Heart left ventricle (tissue), 16 donors: ENCODE results near the gene ING4. TPM values are rescaled to one million over a fixed set of nuclear protein-coding genes. Genes with fewer than 3 reads are reported as not detected.

Experiments used
- ATAC-seq, 4 donors: fragments of 200-7000 bp; cut with Tn5 transposase; one replicate each; pipeline ENCODE4 v1.9.1; 2020 to 2022; ENCODE audit warnings: moderate library complexity in 4 of 4, mild to moderate bottlenecking in 3 of 4, moderate number of reproducible peaks in 1 of 4
- DNase-seq, 5 donors: peaks; one replicate each; pipeline ENCODE4 v3.0.0-alpha.2; 2020
- H3K27ac ChIP-seq, 12 donors: fragments of 200-600 bp; sonication (generic) in 4 of 12; one replicate each; pipeline versions ENCODE4 v1.5.0 to v1.8.0; 2016 to 2022; ENCODE audit warnings: mild to moderate bottlenecking in 2 of 12
- H3K27me3 ChIP-seq, 9 donors: fragments of 200-600 bp; sonication (generic) in 2 of 9; one replicate each; pipeline versions ENCODE4 v1.5.1 to v1.8.0; 2016 to 2022; ENCODE audit warnings: mild to moderate bottlenecking in 3 of 9
- H3K36me3 ChIP-seq, 9 donors: fragments of 200-600 bp; sonication (generic) in 2 of 9; one replicate each; pipeline versions ENCODE4 v1.5.0 to v1.8.0; 2018 to 2022; ENCODE audit warnings: mild to moderate bottlenecking in 2 of 9
- H3K4me1 ChIP-seq, 12 donors: fragments of 200-600 bp; sonication (generic) in 4 of 12; one replicate each; pipeline versions ENCODE4 v1.5.0 to v1.8.0; 2016 to 2022; ENCODE audit warnings: mild to moderate bottlenecking in 3 of 12
- H3K4me3 ChIP-seq, 12 donors: fragments of 200-600 bp; sonication (generic) in 4 of 12; one replicate each; pipeline versions ENCODE4 v1.5.0 to v1.8.0; 2017 to 2022; ENCODE audit warnings: mild to moderate bottlenecking in 9 of 12, moderate library complexity in 4 of 12
- H3K9me3 ChIP-seq, 12 donors: fragments of 200-600 bp; sonication (generic) in 4 of 12; one replicate each; pipeline versions ENCODE4 v1.5.0 to v1.8.0; 2016 to 2022; ENCODE audit warnings: mild to moderate bottlenecking in 1 of 12
- CTCF ChIP-seq, 12 donors: fragments of 200-600 bp; sonication (generic) in 4 of 12; IDR thresholded peaks; one replicate each; pipeline versions ENCODE4 v1.5.0 to v1.8.0; 2018 to 2022; ENCODE audit warnings: antibody characterized with exemption in 12 of 12, mild to moderate bottlenecking in 5 of 12
- POLR2A ChIP-seq, 2 donors: fragments of 450-650 bp; IDR thresholded peaks; one replicate each; pipeline ENCODE4 v1.6.1; 2017; ENCODE audit warnings: antibody characterized with exemption in 2 of 2, mild to moderate bottlenecking in 2 of 2, moderate library complexity in 2 of 2
- WGBS, 4 donors: extraction: QIAGEN DNeasy Blood & Tissue Kit in 2 of 4; methylation state at CpG; one replicate each; pipeline versions ENCODE4 v1.1.5 to v1.1.7; 2013 to 2018; 5-methylcytosine and 5-hydroxymethylcytosine counted together
- intact Hi-C, 10 donors: fragments of 100-400 bp; cut with DNase I; formaldehyde crosslinking; loops; one replicate each; pipeline versions ENCODE4 v1.11.1 to v1.14.2; 2022
- polyA plus RNA-seq, 2 donors: library from polyadenylated mRNA; stranded (reverse); fragments of 200-250 nt; gene quantifications; one replicate each; pipeline ENCODE4 v1.2.3, GENCODE V29; 2013
- total RNA-seq, 9 donors: library from RNA; depleted of rRNA in 2 of 9; stranded (reverse); fragments of >200 nt in 2 of 9; fragmentation: NEBNext Ultra II Directional in 3 of 9; extraction: Animal tissue kit (Norgen Biotek cat#: 25700) in 3 of 9; gene quantifications; one replicate each; pipeline versions ENCODE4 v1.1.0 to v1.2.4, GENCODE V29; 2016 to 2023
- donor health status: ischemic (EF 13 %, LVEDD 7.1; RV severe dilation, severe dysfunction).
- donor health status: healthy with polysubstance abuse.
- donor health status: DM: no; HTN: yes; CAD: no.
- donor health status: DM: no; HTN: no; CAD: no.
- donor health status: ischemic (EF 25% LVEDD 6.9; RV normal size, moderate dysfunction).
- donor health status: ischemic (EF 25% LVEDD 5.7; RV mildly dilated, moderate dysfunction).
- donor health status: healthy.
- donor health status: DM: yes; HTN: yes; CAD: no.
- donor health status: ischemic (EF 35%, LVEDD 5.7; RV mildly dilated, moderate dysfunction).
- donor health status: nonischemic (EF 11% LVEDD 7.7; RV severe dilation, severe dysfunction).
- donor health status: DM: yes; HTN: yes; CAD: no.
- donor health status: PGD.
- donor health status: ischemic (EF 29% LVEDD 5.4; RV normal size, mild dysfunction).
- donor health status: nonischemic (EF 23%, LVEDD 6.1; RV moderate dilation, normal function).

The ING4 gene
- total and polyA plus RNA-seq, 11 donors: 14.6 to 39.0 (median 23.6) TPM

GRCh38 chr12:6646276-6647082, 16.4 kb downstream of the ING4 start:
- no peaks in the 10 kb centered on the region for H3K27me3 ChIP-seq
- TF ChIP-seq CTCF (IDR thresholded peaks at IDR 0.05): no peak
- no peak for TF ChIP-seq POLR2A (IDR thresholded peaks at IDR 0.05)
- H3K4me3 ChIP-seq: peak overlapping the region; percentile 3 to 65 (median 56)
- DNase-seq (no peak), ATAC-seq (peak in 2 of 4 donors; percentile 3 to 6)
- H3K4me1 ChIP-seq: peaks cover 0 to 43% (median 2%) of the 10 kb centered on the region in 12 donors
- peak overlapping the region in 11 of 12 donors; percentile 19 to 81 (median 62) for H3K27ac ChIP-seq
- WGBS, 4 donors: 63 to 78% (median 67%) methylated on average over 27 to 28 of the region's 28 CpGs
- peaks cover 3 to 35% (median 31%) of the 10 kb centered on the region in 9 donors for H3K36me3 ChIP-seq
- H3K9me3 ChIP-seq: peaks cover 0 to 10% (median 0%) of the 10 kb centered on the region in 12 donors
- intact Hi-C loops: loop anchor here in 2 of 10 donors (2.0 to 10.0 kb wide), 2 partner anchors 16 to 82 kb away; partner anchors contain the start of genes ING4 (in 1 of the 2) and NOP2 (in 1 of the 2)

DNA sequence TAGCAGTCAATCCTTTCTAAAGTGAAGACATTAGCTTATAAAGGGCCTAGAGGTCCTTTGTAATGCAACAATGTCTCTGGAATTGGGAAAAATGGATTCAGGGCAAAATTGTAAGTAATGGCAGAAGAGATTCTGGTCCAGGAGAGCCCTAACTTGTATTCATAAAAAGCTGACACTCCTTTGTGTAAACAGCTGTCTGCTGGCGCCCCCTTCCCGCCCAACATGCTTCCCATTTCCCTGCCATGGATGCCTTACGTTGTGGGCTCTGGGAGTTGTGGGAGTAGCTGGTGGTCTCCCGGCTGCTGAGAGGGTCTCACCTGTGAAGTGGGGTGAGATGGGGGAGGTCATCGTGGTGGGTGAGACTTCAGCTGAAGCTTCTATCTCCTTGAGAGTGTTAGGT, 18.0 kb downstream of the ING4 start:
- peak in 1 of 5 donors; percentile 32 for DNase-seq
- TF ChIP-seq CTCF (IDR thresholded peaks at IDR 0.05): peak in 7 of 12 donors; percentile 9 to 49 (median 21)
- no peak for TF ChIP-seq POLR2A (IDR thresholded peaks at IDR 0.05)
- Histone ChIP-seq H3K9me3 (peaks cover 0 to 10% (median 0%) of the 10 kb centered on the region in 12 donors), H3K27me3 (peaks cover 0 to 5% (median 0%) of the 10 kb centered on the region in 9 donors), H3K4me1 (peaks cover 0 to 54% (median 2%) of the 10 kb centered on the region in 12 donors), H3K36me3 (peaks cover 0 to 19% (median 16%) of the 10 kb centered on the region in 9 donors), H3K27ac (peak overlapping the region in 6 of 12 donors; percentile 25 to 91 (median 60)), H3K4me3 (no peak overlapping the region)
- ATAC-seq: no peak
- 38 to 48% (median 43%) methylated on average over 5 of the region's 5 CpGs for WGBS, 4 donors
- intact Hi-C loops: loop anchor here in 3 of 10 donors (2.0 to 10.0 kb wide), 3 partner anchors 26 to 80 kb away; partner anchors contain the start of gene NOP2 (in 1 of the 3)

DNA sequence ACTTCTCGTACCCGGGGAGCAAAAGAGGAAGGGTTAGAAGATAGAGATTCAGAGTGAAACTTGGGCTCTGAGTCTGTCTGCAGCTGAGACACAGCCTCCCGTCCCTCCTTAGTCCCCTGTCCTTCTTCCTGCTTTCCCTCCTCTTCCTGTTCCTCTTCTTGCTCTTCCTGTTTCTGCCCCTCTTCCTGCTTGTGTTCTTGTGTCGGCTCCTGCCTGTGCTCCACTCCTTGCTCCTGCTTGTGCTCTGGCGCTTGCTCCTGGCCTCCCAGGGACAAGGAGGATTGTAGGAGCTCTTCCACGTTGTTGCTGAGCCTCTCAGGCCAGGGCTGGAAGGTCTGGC, 18.7 kb downstream of the ING4 start:
- H3K4me3 ChIP-seq: no peak overlapping the region
- H3K27ac ChIP-seq: peak overlapping the region in 6 of 12 donors; percentile 25 to 91 (median 60)
- intact Hi-C loops: loop anchor here in 3 of 10 donors (2.0 to 10.0 kb wide), 3 partner anchors 25 to 79 kb away; partner anchors contain the start of gene NOP2 (in 1 of the 3)

More for the DNA sequence above, 18.7 kb downstream of the ING4 start:
- peaks cover 0 to 10% (median 0%) of the 10 kb centered on the region in 12 donors for H3K9me3 ChIP-seq
- H3K4me1 ChIP-seq: peaks cover 0 to 61% (median 2%) of the 10 kb centered on the region in 12 donors
- H3K27me3 ChIP-seq: peaks cover 0 to 6% (median 0%) of the 10 kb centered on the region in 9 donors
- peaks cover 0 to 12% (median 10%) of the 10 kb centered on the region in 9 donors for H3K36me3 ChIP-seq
- peak in 1 of 5 donors; percentile 39 for DNase-seq
- peak in 3 of 4 donors; percentile 8 to 66 (median 37) for ATAC-seq
- TF ChIP-seq POLR2A (IDR thresholded peaks at IDR 0.05) (no peak), CTCF (IDR thresholded peaks at IDR 0.05) (no peak)
- 60 to 69% (median 66%) methylated on average over 6 of the region's 6 CpGs for WGBS, 4 donors
